ENCODE data around the gene SUMO4. TPM values are rescaled to one million over a fixed set of nuclear protein-coding genes. Genes with fewer than 3 reads are reported as not detected.

SUMO4 gene
- polyA plus RNA-seq, 3 donors = 0.22 to 0.29 (median 0.27) TPM

DNA sequence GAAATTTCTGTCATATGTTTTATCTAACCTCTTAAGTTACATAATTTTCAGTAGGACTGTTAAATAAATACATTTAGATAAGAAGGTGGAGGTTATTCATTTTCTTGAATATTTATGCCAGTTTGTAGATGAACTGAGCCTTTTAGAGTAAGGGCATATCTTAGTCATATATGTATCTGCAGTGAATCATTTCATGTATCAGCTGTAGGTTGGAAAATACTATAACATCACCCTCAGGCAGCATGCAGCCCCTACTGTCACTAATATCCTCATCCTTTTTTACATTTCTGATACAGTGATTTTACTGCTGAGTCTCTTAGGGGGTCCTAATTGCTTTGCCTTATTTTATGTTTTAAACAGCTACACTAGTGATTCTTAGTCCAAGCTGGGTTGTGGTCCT, 19.5 kb upstream of the SUMO4 start:
- Histone ChIP-seq H3K4me1 (ENCODE audit: control insufficient read depth in 1 of 2, insufficient read depth in 2 of 2, low read length in 2 of 2) (no peaks in the 10 kb centered on the region), H3K27me3 (ENCODE audit: control insufficient read depth in 2 of 2, insufficient read depth in 2 of 2, low read length in 2 of 2) (no peaks in the 10 kb centered on the region), H3K4me2 (replicated peaks; ENCODE audit: extremely low read depth, low read length, poor library complexity, severe bottlenecking) (no peak overlapping the region), H3K9me3 (replicated peaks in 1 of 2; ENCODE audit: control insufficient read depth in 1 of 2, insufficient read depth in 1 of 2, low read length in 2 of 2) (no peaks in the 10 kb centered on the region), H3K36me3 (replicated peaks in 1 of 2; ENCODE audit: control insufficient read depth in 1 of 2, insufficient read depth in 2 of 2, low read length in 2 of 2) (peaks cover 41 to 85% of the 10 kb centered on the region in 2 donors), H4K20me1 (ENCODE audit: insufficient read depth, low read length) (peaks cover 87% of the 10 kb centered on the region), H3K4me3 (replicated peaks in 1 of 3; ENCODE audit: low read depth in 2 of 3, low read length in 3 of 3) (no peak overlapping the region), H3K9ac (ENCODE audit: insufficient read depth, low read length, poor library complexity, severe bottlenecking) (no peak overlapping the region), H2AFZ (ENCODE audit: insufficient read depth, low read depth, low read length, poor library complexity, severe bottlenecking) (no peak overlapping the region), H3K27ac (ENCODE audit: low read depth in 1 of 2, low read length in 2 of 2) (peak overlapping the region in 1 of 2 donors; percentile 6), H3K79me2 (ENCODE audit: insufficient read depth, low read length) (peaks cover 78% of the 10 kb centered on the region)
- Mint-ChIP-seq H3K27me3 (ENCODE audit: low read depth in 3 of 3) (peaks cover 0 to 2% (median 0%) of the 10 kb centered on the region in 3 donors), H3K4me3 (no peak overlapping the region), H3K36me3 (peaks cover 58 to 76% of the 10 kb centered on the region in 2 donors), H3K27ac (peak overlapping the region in 1 of 7 donors; percentile 8), H3K4me1 (peaks cover 4% of the 10 kb centered on the region), H3K9me3 (no peaks in the 10 kb centered on the region)
- TF ChIP-seq, protein P1, sequence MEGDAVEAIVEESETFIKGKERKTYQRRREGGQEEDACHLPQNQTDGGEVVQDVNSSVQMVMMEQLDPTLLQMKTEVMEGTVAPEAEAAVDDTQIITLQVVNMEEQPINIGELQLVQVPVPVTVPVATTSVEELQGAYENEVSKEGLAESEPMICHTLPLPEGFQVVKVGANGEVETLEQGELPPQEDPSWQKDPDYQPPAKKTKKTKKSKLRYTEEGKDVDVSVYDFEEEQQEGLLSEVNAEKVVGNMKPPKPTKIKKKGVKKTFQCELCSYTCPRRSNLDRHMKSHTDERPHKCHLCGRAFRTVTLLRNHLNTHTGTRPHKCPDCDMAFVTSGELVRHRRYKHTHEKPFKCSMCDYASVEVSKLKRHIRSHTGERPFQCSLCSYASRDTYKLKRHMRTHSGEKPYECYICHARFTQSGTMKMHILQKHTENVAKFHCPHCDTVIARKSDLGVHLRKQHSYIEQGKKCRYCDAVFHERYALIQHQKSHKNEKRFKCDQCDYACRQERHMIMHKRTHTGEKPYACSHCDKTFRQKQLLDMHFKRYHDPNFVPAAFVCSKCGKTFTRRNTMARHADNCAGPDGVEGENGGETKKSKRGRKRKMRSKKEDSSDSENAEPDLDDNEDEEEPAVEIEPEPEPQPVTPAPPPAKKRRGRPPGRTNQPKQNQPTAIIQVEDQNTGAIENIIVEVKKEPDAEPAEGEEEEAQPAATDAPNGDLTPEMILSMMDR (IDR thresholded peaks at IDR 0.05) = no peak
- intact Hi-C loops (cut with micrococcal nuclease) = no loop called here
- no peak for DNase-seq

DNA sequence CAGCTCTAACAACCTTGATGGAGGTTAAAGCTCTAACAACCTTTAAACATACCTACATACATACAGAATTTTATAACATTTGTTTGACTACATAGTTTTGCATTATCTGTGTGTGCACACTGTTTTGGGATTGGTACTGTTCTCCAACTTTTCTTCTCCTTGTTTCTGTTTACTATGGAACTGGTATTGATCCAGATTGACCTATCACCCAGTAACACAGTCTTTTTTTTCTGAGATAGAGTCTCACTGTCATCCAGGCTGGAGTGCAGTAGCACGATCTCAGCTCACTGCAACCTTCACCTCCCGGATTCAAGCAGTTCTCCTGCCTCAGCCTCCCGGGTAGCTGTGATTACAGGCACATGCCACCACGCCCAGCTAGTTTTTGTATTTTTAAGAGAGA, 16.7 kb upstream of the SUMO4 start:
- H3K4me3 ChIP-seq (replicated peaks in 1 of 3; ENCODE audit: low read depth in 2 of 3, low read length in 3 of 3) = no peak overlapping the region
- peaks cover 0 to 2% (median 0%) of the 10 kb centered on the region in 7 donors for H3K9me3 Mint-ChIP-seq
- TF ChIP-seq, protein P1 (IDR thresholded peaks at IDR 0.05) = no peak
- H3K27ac ChIP-seq (ENCODE audit: low read depth in 1 of 2, low read length in 2 of 2) = peak overlapping the region in 1 of 2 donors; percentile 2
- peaks cover 82% of the 10 kb centered on the region for H3K79me2 ChIP-seq (ENCODE audit: insufficient read depth, low read length)
- no peaks in the 10 kb centered on the region for H3K9me3 ChIP-seq (replicated peaks in 1 of 2; ENCODE audit: control insufficient read depth in 1 of 2, insufficient read depth in 1 of 2, low read length in 2 of 2)
- WGBS (ENCODE audit: insufficient coverage) = 100% methylated on average over 3 of the region's 4 CpGs
- H3K27me3 ChIP-seq (ENCODE audit: control insufficient read depth in 2 of 2, insufficient read depth in 2 of 2, low read length in 2 of 2) = no peaks in the 10 kb centered on the region
- DNase-seq = no peak
- no peaks in the 10 kb centered on the region for H3K4me1 ChIP-seq (ENCODE audit: control insufficient read depth in 1 of 2, insufficient read depth in 2 of 2, low read length in 2 of 2)
- H4K20me1 ChIP-seq (ENCODE audit: insufficient read depth, low read length) = peaks cover 90% of the 10 kb centered on the region
- intact Hi-C loops (cut with micrococcal nuclease) = no loop called here
- H3K36me3 Mint-ChIP-seq = peaks cover 62 to 72% of the 10 kb centered on the region in 2 donors
- no peak overlapping the region for H2AFZ ChIP-seq (ENCODE audit: insufficient read depth, low read depth, low read length, poor library complexity, severe bottlenecking)
- H3K9ac ChIP-seq (ENCODE audit: insufficient read depth, low read length, poor library complexity, severe bottlenecking) = no peak overlapping the region
- H3K4me1 Mint-ChIP-seq = peaks cover 4% of the 10 kb centered on the region
- no peak overlapping the region for H3K4me3 Mint-ChIP-seq
- H3K27me3 Mint-ChIP-seq (ENCODE audit: low read depth in 3 of 3) = peaks cover 0 to 2% (median 0%) of the 10 kb centered on the region in 3 donors
- peaks cover 40 to 90% of the 10 kb centered on the region in 2 donors for H3K36me3 ChIP-seq (replicated peaks in 1 of 2; ENCODE audit: control insufficient read depth in 1 of 2, insufficient read depth in 2 of 2, low read length in 2 of 2)
- no peak overlapping the region for H3K4me2 ChIP-seq (replicated peaks; ENCODE audit: extremely low read depth, low read length, poor library complexity, severe bottlenecking)
- peak overlapping the region in 3 of 7 donors; percentile 57 to 66 (median 60) for H3K27ac Mint-ChIP-seq

Data from CD14-positive monocyte (primary cell).